Tibial artery (tissue), 4 donors: ENCODE data around the gene ARAP1.

ENCODE experiments used
- DNase-seq, 2 donors: peaks; one replicate each; pipeline ENCODE4 v3.0.0-alpha.2; 2019
- H3K27ac ChIP-seq, 2 donors: fragments of 200-600 bp; sonication (generic) in 1 of 2; 1 replicate in 1 of 2; 2 replicates in 1 of 2; pipeline ENCODE4 v1.5.1; 2018 to 2019; ENCODE audit warnings: mild to moderate bottlenecking in 1 of 2
- H3K27me3 ChIP-seq, 2 donors: fragments of 200-600 bp; sonication (generic) in 1 of 2; one replicate each; pipeline versions ENCODE4 v1.5.1 to v1.6.0; 2016 to 2019
- H3K36me3 ChIP-seq, 3 donors: fragments of 200-600 bp; sonication (generic) in 2 of 3; one replicate each; pipeline ENCODE4 v1.5.1; 2016 to 2019; ENCODE audit warnings: mild to moderate bottlenecking in 2 of 3
- H3K4me1 ChIP-seq, 4 donors: fragments of 200-600 bp; sonication (generic) in 2 of 4; 1 replicate in 3 of 4; 2 replicates in 1 of 4; pipeline ENCODE4 v1.5.1; 2016 to 2019
- H3K4me3 ChIP-seq, 2 donors: fragments of 200-600 bp; sonication (generic) in 1 of 2; 1 replicate in 1 of 2; 2 replicates in 1 of 2; pipeline ENCODE4 v1.5.1; 2018 to 2019; ENCODE audit warnings: mild to moderate bottlenecking in 2 of 2
- H3K9me3 ChIP-seq, 3 donors: fragments of 200-600 bp; sonication (generic) in 1 of 3; one replicate each; pipeline ENCODE4 v1.5.1; 2016 to 2019
- intact Hi-C: fragments of 100-400 bp; cut with DNase I; formaldehyde crosslinking; loops from one replicate; pipeline ENCODE4 v1.15.0; 2023; ENCODE audit warnings: low total_unique reads
- TF ChIP-seq, protein P1 (sequence below), 2 experiments: fragments of 200-600 bp in 1 of 2; fragments of 450-650 bp in 1 of 2; IDR thresholded peaks; one replicate each; pipeline ENCODE4 v1.5.1; 2017 to 2019; ENCODE audit warnings: antibody characterized with exemption in 2 of 2, mild to moderate bottlenecking in 1 of 2, moderate library complexity in 1 of 2

The ARAP1 gene

DNA sequence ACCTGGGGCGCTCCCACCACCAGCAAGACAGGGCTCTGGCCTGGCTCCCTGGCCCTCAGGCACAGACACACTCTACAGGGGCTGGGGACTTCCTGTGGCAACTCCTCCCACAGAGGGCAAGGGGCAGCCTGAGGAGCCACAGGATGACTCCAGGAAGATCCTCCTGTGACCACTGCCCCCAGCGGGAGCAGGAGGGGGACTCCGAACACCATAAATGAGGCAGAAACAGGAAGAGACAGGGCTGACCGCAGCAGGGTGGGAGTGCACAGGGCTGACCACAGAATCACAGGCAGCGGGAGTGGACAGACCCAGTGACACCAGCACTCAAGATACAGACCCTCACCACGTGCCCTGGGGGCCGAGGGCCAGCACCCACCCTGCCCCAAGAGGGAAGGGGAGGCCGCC lies 10.8 kb downstream of the ARAP1 start:
- Histone ChIP-seq H3K36me3 (no peaks in the 10 kb centered on the region), H3K4me1 (peaks cover 0 to 8% (median 0%) of the 10 kb centered on the region in 4 donors), H3K4me3 (no peak overlapping the region), H3K27ac (no peak overlapping the region), H3K27me3 (no peaks in the 10 kb centered on the region), H3K9me3 (no peaks in the 10 kb centered on the region)
- intact Hi-C loops = no loop called here
- TF ChIP-seq, protein P1, sequence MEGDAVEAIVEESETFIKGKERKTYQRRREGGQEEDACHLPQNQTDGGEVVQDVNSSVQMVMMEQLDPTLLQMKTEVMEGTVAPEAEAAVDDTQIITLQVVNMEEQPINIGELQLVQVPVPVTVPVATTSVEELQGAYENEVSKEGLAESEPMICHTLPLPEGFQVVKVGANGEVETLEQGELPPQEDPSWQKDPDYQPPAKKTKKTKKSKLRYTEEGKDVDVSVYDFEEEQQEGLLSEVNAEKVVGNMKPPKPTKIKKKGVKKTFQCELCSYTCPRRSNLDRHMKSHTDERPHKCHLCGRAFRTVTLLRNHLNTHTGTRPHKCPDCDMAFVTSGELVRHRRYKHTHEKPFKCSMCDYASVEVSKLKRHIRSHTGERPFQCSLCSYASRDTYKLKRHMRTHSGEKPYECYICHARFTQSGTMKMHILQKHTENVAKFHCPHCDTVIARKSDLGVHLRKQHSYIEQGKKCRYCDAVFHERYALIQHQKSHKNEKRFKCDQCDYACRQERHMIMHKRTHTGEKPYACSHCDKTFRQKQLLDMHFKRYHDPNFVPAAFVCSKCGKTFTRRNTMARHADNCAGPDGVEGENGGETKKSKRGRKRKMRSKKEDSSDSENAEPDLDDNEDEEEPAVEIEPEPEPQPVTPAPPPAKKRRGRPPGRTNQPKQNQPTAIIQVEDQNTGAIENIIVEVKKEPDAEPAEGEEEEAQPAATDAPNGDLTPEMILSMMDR (IDR thresholded peaks at IDR 0.05) = no peak
- no peak for DNase-seq

DNA sequence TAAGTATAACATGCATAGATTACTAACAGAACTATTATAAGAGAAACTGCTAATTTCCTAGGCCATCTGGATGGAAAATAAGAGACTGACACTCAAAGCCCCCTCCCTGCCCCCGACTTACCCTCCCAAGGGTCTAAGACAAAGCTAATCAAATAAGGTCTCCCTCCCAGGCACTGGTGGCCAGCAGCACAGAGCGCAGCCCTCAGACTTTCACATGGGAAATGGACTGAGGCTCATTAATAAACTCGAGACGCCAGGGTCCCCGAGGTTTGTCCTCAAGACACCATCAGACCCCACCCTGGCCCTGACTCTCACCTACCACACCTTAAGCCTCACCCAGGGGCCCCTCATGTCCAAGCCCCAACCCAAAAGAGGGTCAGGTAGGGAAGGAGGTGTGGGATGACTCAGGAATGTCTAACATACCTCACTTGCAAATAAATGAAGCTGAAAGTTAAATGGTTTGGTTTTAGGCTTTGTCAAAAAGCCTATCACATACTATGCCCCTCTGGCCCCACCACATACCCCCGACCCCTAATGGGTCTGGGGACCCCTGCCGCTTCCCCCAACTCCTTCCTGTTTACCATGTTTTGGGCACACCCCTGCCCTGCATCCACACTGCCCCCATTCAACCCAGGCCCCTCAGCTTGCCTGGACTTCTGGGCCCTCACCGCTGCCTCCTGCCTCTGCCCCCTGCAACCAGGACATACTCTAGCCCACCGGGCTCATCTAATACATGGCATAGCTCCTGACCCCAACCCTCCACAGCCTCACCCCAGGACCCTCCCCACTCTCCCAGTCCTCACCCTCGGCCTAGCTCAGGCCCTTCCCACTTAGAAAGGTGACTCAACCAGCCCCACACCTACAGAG lies 11.4 kb downstream of the ARAP1 start:
- no peak for DNase-seq
- H3K4me1 ChIP-seq = peaks cover 0 to 8% (median 0%) of the 10 kb centered on the region in 4 donors
- TF ChIP-seq, protein P1 (IDR thresholded peaks at IDR 0.05) = no peak
- H3K27me3 ChIP-seq = no peaks in the 10 kb centered on the region
- no peaks in the 10 kb centered on the region for H3K9me3 ChIP-seq
- no peak overlapping the region for H3K27ac ChIP-seq
- intact Hi-C loops = no loop called here
- H3K4me3 ChIP-seq = no peak overlapping the region
- no peaks in the 10 kb centered on the region for H3K36me3 ChIP-seq

DNA sequence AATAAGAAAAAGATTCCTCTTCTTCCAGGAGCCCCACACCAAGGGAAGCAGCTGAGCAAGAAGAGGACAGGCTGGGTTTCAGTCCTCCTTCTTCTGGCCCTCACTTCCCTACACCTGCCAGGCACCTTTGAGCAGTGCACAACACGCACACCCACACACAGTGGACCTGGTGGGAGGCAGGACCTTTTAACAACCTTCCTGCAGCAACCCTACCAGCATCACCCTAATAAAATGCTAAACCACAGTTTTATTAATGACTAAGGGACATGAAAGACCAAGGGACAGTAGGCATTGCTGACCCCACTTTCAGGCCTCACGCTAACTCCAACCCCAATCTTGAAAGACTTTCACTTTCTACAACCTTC lies 12.2 kb downstream of the ARAP1 start:
- DNase-seq = no peak

DNA sequence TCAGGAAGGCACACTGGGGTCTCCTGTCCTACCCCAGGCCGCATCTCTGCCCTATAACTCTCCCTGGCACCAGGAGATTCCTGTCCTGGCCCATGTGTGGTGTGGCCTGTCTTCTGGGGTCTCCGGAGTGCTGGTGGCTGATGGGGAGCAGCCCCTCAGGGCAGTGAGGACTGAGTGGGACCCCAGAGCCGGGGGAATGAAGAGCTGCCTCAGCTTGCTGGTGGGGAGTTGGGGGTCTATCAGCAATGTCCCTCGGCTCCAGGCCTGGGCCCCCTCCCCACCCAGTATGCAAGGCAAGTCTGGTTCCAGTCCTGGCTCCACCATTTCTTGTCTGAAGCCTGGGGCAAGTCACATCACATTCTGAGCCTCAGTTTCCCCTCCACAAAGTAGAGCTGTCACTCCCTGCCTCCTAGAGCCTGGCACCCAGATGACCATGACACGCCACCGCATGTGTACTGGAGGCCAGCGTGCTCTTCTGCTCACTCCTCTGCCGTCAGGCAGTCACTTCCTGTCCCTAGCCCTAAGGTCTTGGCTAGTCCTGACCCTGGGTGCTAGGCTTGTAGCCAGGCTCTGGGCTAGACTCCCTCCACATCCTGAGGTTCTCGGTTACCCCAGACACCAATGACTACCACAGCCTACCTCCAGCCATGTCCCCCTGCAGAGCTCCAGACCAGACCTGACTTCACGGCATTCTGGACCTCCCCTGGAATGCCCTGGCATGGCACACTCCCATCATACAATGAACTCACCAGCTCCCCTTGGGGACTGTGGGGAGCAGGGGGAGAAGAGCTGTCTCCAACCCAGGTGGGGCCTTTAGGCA lies 12.8 kb downstream of the ARAP1 start:
- H3K4me1 ChIP-seq = peaks cover 0 to 8% (median 0%) of the 10 kb centered on the region in 4 donors

More for the DNA sequence above, 12.2 kb downstream of the ARAP1 start:
- H3K9me3 ChIP-seq = no peaks in the 10 kb centered on the region
- TF ChIP-seq, protein P1 (IDR thresholded peaks at IDR 0.05) = no peak
- no peaks in the 10 kb centered on the region for H3K27me3 ChIP-seq
- H3K27ac ChIP-seq = no peak overlapping the region
- H3K4me1 ChIP-seq = peaks cover 0 to 8% (median 0%) of the 10 kb centered on the region in 4 donors
- intact Hi-C loops = no loop called here
- no peaks in the 10 kb centered on the region for H3K36me3 ChIP-seq
- no peak overlapping the region for H3K4me3 ChIP-seq

More for the DNA sequence above, 12.8 kb downstream of the ARAP1 start:
- intact Hi-C loops = no loop called here
- TF ChIP-seq, protein P1 (IDR thresholded peaks at IDR 0.05) = no peak
- H3K36me3 ChIP-seq = no peaks in the 10 kb centered on the region
- H3K4me3 ChIP-seq = no peak overlapping the region
- DNase-seq = no peak
- no peaks in the 10 kb centered on the region for H3K9me3 ChIP-seq
- H3K27ac ChIP-seq = no peak overlapping the region
- no peaks in the 10 kb centered on the region for H3K27me3 ChIP-seq
